Cortex of kidney (tissue), 1 donor: Measurements from ENCODE around the gene VGLL3.

ENCODE experiments used
- DNase-seq: peaks from one replicate; lab custom pipeline; 2025; lab: John Stamatoyannopoulos, UW

The VGLL3 gene

GRCh38 chr3:86949850-86950249 is 41.1 kb downstream of the VGLL3 start:
- no peak for DNase-seq

GRCh38 chr3:86948822-86949221 is 42.1 kb downstream of the VGLL3 start:
- DNase-seq = no peak

GRCh38 chr3:86942206-86942605 is 48.7 kb downstream of the VGLL3 start:
- no peak for DNase-seq

- no peak for DNase-seq
Measured at GRCh38 chr3:86938416-86939105, 52.4 kb downstream of the VGLL3 start.

- no peak for DNase-seq
Measured at GRCh38 chr3:86937306-86937791, 53.6 kb downstream of the VGLL3 start.

GRCh38 chr3:86934851-86935250 is 56.1 kb downstream of the VGLL3 start:
- DNase-seq = no peak

GRCh38 chr3:86930831-86931230 is 60.1 kb downstream of the VGLL3 start:
- DNase-seq = no peak

GRCh38 chr3:86930181-86930580 is 60.8 kb downstream of the VGLL3 start:
- no peak for DNase-seq

GRCh38 chr3:86929046-86929445 is 61.9 kb downstream of the VGLL3 start:
- no peak for DNase-seq

- DNase-seq = no peak
Measured at GRCh38 chr3:86923071-86923491, 67.9 kb downstream of the VGLL3 start.

GRCh38 chr3:86921971-86922680 is 68.8 kb downstream of the VGLL3 start:
- no peak for DNase-seq

GRCh38 chr3:86914670-86915069 is 76.3 kb downstream of the VGLL3 start:
- DNase-seq = no peak

- DNase-seq = no peak
Measured at GRCh38 chr3:86913160-86913559, 77.8 kb downstream of the VGLL3 start.

GRCh38 chr3:86895202-86895601 is 95.7 kb downstream of the VGLL3 start:
- no peak for DNase-seq

- no peak for DNase-seq
Measured at GRCh38 chr3:86890741-86891396, 100.1 kb downstream of the VGLL3 start.
